A673 (cell line): Measurements from ENCODE around the gene MEPE. TPM values are rescaled to one million over a fixed set of nuclear protein-coding genes. Genes with fewer than 3 reads are reported as not detected.

ENCODE experiments used
- BruUV-seq: library from RNA; stranded (reverse); fragments of 400-500 nt; replicated peaks from 2 replicates; lab custom pipeline; 2021; lab: Mats Ljungman, UMichigan
- CTCF ChIA-PET: fragments of 300-600 bp; sonication (Branson Sonifier 250); formaldehyde crosslinking; loops from one replicate; lab custom pipeline; 2022; ENCODE audit warnings: antibody characterized with exemption; lab: Charles Lee
- POLR2A ChIA-PET: fragments of 300-600 bp; sonication (Branson Sonifier 250); formaldehyde crosslinking; loops from one replicate; lab custom pipeline; 2022; ENCODE audit warnings: antibody characterized with exemption; ENCODE audit not compliant: low non-redundant PET; lab: Charles Lee
- DNase-seq: peaks from one replicate; pipeline ENCODE4 v3.0.0-alpha.2; 2015; ENCODE audit warnings: low spot score
- H3K27ac ChIP-seq: fragments of 200-600 bp; sonication (generic); 2 replicates; pipeline ENCODE4 v1.5.1; 2016; ENCODE audit warnings: mixed run types, low read depth, mild to moderate bottlenecking, mixed read lengths, antibody characterized with exemption, low read length; ENCODE audit not compliant: poor library complexity, severe bottlenecking
- H3K27me3 ChIP-seq: fragments of 200-600 bp; sonication (generic); replicated peaks from 2 replicates; pipeline ENCODE4 v1.6.1; 2017; ENCODE audit warnings: mixed run types, low read depth, mild to moderate bottlenecking, mixed read lengths, antibody characterized with exemption, low read length; ENCODE audit not compliant: insufficient read depth, poor library complexity
- H3K36me3 ChIP-seq: fragments of 200-600 bp; sonication (generic); 2 replicates; pipeline ENCODE4 v1.6.1; 2016; ENCODE audit warnings: mixed run types, mild to moderate bottlenecking, mixed read lengths, antibody characterized with exemption, low read length; ENCODE audit not compliant: insufficient read depth, poor library complexity, severe bottlenecking
- H3K4me1 ChIP-seq: fragments of 200-600 bp; sonication (generic); 2 replicates; pipeline ENCODE4 v1.6.1; 2017; ENCODE audit warnings: mixed run types, mild to moderate bottlenecking, mixed read lengths, antibody characterized with exemption, low read length; ENCODE audit not compliant: insufficient read depth, poor library complexity, severe bottlenecking
- H3K4me3 ChIP-seq: fragments of 200-600 bp; sonication (generic); 2 replicates; pipeline ENCODE4 v1.5.1; 2016; ENCODE audit warnings: low read depth, mixed run types, mild to moderate bottlenecking, mixed read lengths, low read length; ENCODE audit not compliant: poor library complexity, severe bottlenecking
- H3K9me3 ChIP-seq: fragments of 200-600 bp; sonication (generic); 2 replicates; pipeline ENCODE4 v1.6.1; 2016; ENCODE audit warnings: mixed run types, low read depth, mild to moderate bottlenecking, mixed read lengths, antibody characterized with exemption, low read length; ENCODE audit not compliant: poor library complexity, severe bottlenecking
- EZH2 ChIP-seq: fragments of 200-600 bp; sonication (generic); IDR thresholded peaks from 2 replicates; pipeline ENCODE4 v1.6.1; 2017; ENCODE audit warnings: borderline replicate concordance, low read depth, mild to moderate bottlenecking, mixed read lengths, antibody characterized with exemption, low read length; ENCODE audit not compliant: poor library complexity, severe bottlenecking
- intact Hi-C: fragments of 100-400 bp; cut with micrococcal nuclease; formaldehyde crosslinking; loops from one replicate; pipeline ENCODE4 v1.10.0; 2022; ENCODE audit not compliant: unreplicated experiment
- total RNA-seq: library from RNA; stranded (reverse); gene quantifications from 2 replicates; pipeline ENCODE4 v1.2.3, GENCODE V29; 2021
- TF ChIP-seq, protein P1 (sequence below): fragments of 300-800, 200-600 bp; sonication (generic); conservative IDR thresholded peaks from 2 replicates; pipeline ENCODE4 v1.5.1; 2017; ENCODE audit warnings: low read depth, mild to moderate bottlenecking, antibody characterized with exemption, low read length, moderate library complexity, mixed read lengths

The MEPE gene
- total RNA-seq, 1 experiment from 2014 or later, result not detected

- no TSS peak for BruUV-seq
Measured at GRCh38 chr4:87862236-87862635, 29.5 kb downstream of the MEPE start.

DNA sequence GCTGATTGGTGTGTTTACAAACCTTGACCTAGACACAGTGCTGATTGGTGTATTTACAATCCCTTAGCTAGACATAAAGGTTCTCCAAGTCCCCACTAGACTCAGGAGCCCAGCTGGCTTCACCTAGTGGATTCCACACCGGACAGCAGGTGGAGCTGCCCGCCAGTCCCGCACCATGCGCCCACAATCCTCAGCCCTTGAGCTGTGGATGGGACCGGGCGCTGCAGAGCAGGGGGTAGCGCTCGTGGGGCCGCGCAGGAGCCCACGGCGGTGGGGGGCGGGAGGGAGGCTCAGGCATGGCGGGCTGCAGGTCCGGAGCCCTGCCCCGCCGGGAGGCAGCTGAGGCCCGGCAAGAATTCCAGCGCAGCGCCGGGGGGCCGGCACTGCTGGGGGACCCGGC, 30.7 kb downstream of the MEPE start:
- CTCF ChIA-PET, result no interaction called here
- BruUV-seq, result no TSS peak
- intact Hi-C loops, result no loop called here

More at GRCh38 chr4:87862236-87862635, 29.5 kb downstream of the MEPE start:
- CTCF ChIA-PET, result no interaction called here
- no peaks in the 10 kb centered on the region for H3K36me3 ChIP-seq
- no peak overlapping the region for H3K4me3 ChIP-seq
- no peaks in the 10 kb centered on the region for H3K27me3 ChIP-seq
- H3K4me1 ChIP-seq, result no peaks in the 10 kb centered on the region
- no peaks in the 10 kb centered on the region for H3K9me3 ChIP-seq
- intact Hi-C loops, result no loop called here
- no peak for DNase-seq
- H3K27ac ChIP-seq, result no peak overlapping the region
- TF ChIP-seq EZH2, result no peak
- TF ChIP-seq, protein P1, sequence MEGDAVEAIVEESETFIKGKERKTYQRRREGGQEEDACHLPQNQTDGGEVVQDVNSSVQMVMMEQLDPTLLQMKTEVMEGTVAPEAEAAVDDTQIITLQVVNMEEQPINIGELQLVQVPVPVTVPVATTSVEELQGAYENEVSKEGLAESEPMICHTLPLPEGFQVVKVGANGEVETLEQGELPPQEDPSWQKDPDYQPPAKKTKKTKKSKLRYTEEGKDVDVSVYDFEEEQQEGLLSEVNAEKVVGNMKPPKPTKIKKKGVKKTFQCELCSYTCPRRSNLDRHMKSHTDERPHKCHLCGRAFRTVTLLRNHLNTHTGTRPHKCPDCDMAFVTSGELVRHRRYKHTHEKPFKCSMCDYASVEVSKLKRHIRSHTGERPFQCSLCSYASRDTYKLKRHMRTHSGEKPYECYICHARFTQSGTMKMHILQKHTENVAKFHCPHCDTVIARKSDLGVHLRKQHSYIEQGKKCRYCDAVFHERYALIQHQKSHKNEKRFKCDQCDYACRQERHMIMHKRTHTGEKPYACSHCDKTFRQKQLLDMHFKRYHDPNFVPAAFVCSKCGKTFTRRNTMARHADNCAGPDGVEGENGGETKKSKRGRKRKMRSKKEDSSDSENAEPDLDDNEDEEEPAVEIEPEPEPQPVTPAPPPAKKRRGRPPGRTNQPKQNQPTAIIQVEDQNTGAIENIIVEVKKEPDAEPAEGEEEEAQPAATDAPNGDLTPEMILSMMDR, result no peak
- POLR2A ChIA-PET, result no interaction called here

DNA sequence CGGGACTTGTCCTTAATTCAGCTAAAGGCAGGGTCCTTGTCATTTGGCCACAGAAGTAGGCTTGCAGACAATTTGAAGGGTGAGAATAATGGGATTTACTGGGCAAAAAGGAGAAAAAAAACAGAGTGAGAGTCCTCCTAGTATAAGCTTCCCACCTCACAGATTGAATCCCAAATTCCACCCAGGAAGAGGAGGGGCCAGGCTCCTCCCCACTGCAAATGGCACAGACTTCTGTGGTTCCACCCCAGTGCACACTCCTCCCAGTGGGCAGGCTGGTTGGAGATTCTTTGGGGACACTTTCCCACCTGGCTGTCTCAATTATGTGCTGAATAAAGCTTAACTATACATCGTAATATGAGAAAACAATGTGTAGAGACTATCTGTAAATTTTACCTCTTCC, 31.6 kb downstream of the MEPE start:
- no peak for DNase-seq
- Histone ChIP-seq H3K4me3 (no peak overlapping the region), H3K27ac (no peak overlapping the region), H3K9me3 (no peaks in the 10 kb centered on the region), H3K36me3 (no peaks in the 10 kb centered on the region), H3K4me1 (no peaks in the 10 kb centered on the region), H3K27me3 (no peaks in the 10 kb centered on the region)
- no TSS peak for BruUV-seq
- intact Hi-C loops, result no loop called here
- ChIA-PET POLR2A (no interaction called here), CTCF (no interaction called here)
- TF ChIP-seq, protein P1, result no peak
- no peak for TF ChIP-seq EZH2

More for the DNA sequence above, 30.7 kb downstream of the MEPE start:
- H3K4me1 ChIP-seq, result no peaks in the 10 kb centered on the region
- DNase-seq, result no peak
- no peaks in the 10 kb centered on the region for H3K36me3 ChIP-seq
- H3K4me3 ChIP-seq, result no peak overlapping the region
- POLR2A ChIA-PET, result no interaction called here
- TF ChIP-seq EZH2, result no peak
- TF ChIP-seq, protein P1, result no peak
- no peaks in the 10 kb centered on the region for H3K27me3 ChIP-seq
- H3K27ac ChIP-seq, result no peak overlapping the region
- H3K9me3 ChIP-seq, result no peaks in the 10 kb centered on the region
